GM12873 (cell line): ENCODE results near the gene L3HYPDH.

ENCODE experiments used
- TF ChIP-seq, protein P1 (sequence below): IDR thresholded peaks from 2 replicates; pipeline ENCODE4 v1.5.1; 2012; ENCODE audit warnings: low read depth, mild to moderate bottlenecking, moderate library complexity, low read length, control low read depth; ENCODE audit not compliant: insufficient read depth; ENCODE audit errors: missing control alignments

L3HYPDH gene

DNA sequence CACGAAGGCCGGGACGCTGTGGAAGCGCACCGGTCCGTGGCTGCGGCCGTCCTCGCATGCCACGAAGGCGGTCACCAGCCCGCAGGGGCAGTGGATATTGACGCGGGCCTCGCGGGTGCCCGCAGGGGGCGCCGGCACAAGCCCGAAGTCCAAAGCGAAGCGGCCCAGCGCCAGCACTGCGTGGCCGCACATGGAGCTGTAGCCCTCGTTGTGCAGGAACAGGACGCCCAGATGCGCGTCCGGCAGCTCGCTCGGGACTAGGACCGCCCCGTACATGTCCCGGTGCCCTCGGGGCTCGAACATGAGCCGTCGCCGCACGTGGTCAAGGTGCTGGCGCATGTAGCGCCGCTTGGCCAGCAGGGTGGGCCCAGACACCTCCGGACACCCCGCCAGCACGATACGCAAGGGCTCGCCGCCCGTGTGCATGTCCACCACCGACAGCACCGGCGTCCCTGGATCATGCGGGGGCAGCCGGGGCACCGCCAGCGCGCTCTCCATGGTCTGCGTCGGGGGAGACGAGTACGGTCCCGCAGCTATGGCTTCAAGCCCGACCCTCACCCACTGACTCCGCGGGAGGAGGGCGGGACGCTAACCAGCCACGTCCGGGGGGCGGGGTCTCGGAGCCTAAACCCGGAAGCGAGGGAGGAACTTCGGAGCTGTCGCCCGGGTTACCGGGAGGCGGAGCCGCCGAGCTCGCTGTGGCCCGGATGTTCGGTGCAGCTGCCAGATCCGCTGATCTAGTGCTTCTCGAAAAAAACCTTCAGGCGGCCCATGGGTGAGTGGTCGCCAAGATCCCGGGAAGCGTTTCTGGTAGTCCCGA lies at the start of gene L3HYPDH, which contains the start of gene JKAMP:
L3HYPDH (minus strand) TSS at position 590 of the 820 bp plus-strand sequence; CDS start at position 498, 92 bp downstream.
JKAMP (plus strand) TSS at position 699 of the 820 bp plus-strand sequence; CDS start at position 772, 73 bp downstream.
- TF ChIP-seq, protein P1, sequence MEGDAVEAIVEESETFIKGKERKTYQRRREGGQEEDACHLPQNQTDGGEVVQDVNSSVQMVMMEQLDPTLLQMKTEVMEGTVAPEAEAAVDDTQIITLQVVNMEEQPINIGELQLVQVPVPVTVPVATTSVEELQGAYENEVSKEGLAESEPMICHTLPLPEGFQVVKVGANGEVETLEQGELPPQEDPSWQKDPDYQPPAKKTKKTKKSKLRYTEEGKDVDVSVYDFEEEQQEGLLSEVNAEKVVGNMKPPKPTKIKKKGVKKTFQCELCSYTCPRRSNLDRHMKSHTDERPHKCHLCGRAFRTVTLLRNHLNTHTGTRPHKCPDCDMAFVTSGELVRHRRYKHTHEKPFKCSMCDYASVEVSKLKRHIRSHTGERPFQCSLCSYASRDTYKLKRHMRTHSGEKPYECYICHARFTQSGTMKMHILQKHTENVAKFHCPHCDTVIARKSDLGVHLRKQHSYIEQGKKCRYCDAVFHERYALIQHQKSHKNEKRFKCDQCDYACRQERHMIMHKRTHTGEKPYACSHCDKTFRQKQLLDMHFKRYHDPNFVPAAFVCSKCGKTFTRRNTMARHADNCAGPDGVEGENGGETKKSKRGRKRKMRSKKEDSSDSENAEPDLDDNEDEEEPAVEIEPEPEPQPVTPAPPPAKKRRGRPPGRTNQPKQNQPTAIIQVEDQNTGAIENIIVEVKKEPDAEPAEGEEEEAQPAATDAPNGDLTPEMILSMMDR: peak; percentile 71

GRCh38 chr14:59532419-59532818 lies 48.2 kb upstream of the L3HYPDH start:
- TF ChIP-seq, protein P1: no peak

- TF ChIP-seq, protein P1: no peak
Observed at GRCh38 chr14:59530349-59530748, 46.1 kb upstream of the L3HYPDH start.

- TF ChIP-seq, protein P1: no peak
Observed at GRCh38 chr14:59529189-59529588, 45.0 kb upstream of the L3HYPDH start.

DNA sequence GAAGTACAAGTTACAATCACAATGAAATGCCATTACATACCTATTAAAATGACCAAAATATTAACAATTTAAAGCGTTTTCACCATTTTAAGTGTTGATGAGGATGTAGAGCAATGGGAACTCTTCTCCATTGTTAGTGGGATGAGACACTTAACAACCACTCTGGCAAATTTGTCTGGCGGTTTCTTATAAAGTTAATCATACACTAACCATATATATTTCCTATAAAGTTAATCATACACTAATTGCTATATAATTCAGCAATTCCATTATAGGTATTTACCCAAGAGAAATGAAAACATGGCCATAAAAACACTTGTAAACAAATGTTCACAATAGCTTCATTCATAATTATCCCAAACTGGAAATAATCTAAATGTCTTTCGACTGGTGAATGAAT lies 36.0 kb upstream of the L3HYPDH start:
- TF ChIP-seq, protein P1: no peak

- TF ChIP-seq, protein P1: peak; percentile 66
Observed at GRCh38 chr14:59511916-59512575, 27.8 kb upstream of the L3HYPDH start.

DNA sequence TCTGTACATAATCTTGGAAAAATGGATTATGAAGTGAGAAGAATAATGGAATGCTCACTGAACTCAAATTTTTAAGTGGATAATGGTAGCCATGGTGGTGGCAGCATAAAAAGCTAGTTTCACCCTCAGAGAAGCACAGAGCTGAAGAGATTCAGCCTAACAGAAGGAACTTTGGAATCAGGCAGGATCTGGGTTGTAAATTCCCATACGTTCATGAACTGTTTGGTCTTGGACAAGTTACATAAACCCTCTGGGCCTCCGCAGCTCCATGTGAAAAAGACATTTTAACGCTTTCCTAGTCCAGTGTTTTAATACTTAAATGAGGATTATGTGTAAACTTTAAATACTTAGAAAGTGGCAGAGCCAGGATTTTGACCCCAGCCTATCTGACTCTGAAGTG lies 26.8 kb upstream of the L3HYPDH start:
- TF ChIP-seq, protein P1: no peak
